ENCODE data around the gene DIS3L2.
"Not testable (repeated sequence)": the region's sequence is repeated elsewhere in the genome, so short reads cannot be mapped to it uniquely, and the experiment has no call there.

DIS3L2 gene

GRCh38 chr2:232332940-232333259 lies 371.4 kb downstream of the DIS3L2 start:
- H3K4me3 ChIP-seq (ENCODE audit: low read depth, low read length) = no peak overlapping the region
- no peak for TF ChIP-seq CTCF (IDR thresholded peaks at IDR 0.05; ENCODE audit: low read depth, low read length)

- peak; percentile 67 for TF ChIP-seq CTCF (IDR thresholded peaks at IDR 0.05; ENCODE audit: low read depth, low read length)
- H3K4me3 ChIP-seq (ENCODE audit: low read depth, low read length) = no peak overlapping the region
Observed at GRCh38 chr2:232333361-232334135, 372.0 kb downstream of the DIS3L2 start.

- H3K4me3 ChIP-seq (ENCODE audit: low read depth, low read length) = not testable (repeated sequence)
Observed at GRCh38 chr2:232334136-232334884, 372.8 kb downstream of the DIS3L2 start.

- not testable (repeated sequence) for H3K4me3 ChIP-seq (ENCODE audit: low read depth, low read length)
Observed at GRCh38 chr2:232334885-232335205, 373.3 kb downstream of the DIS3L2 start.

- TF ChIP-seq CTCF (IDR thresholded peaks at IDR 0.05; ENCODE audit: low read depth, low read length) = peak; percentile 41
Observed at GRCh38 chr2:232335206-232335858, 373.8 kb downstream of the DIS3L2 start.

GRCh38 chr2:232335859-232336215 lies 374.3 kb downstream of the DIS3L2 start:
- TF ChIP-seq CTCF (IDR thresholded peaks at IDR 0.05; ENCODE audit: low read depth, low read length) = no peak
- H3K4me3 ChIP-seq (ENCODE audit: low read depth, low read length) = no peak overlapping the region

More at GRCh38 chr2:232335206-232335858, 373.8 kb downstream of the DIS3L2 start:
- H3K4me3 ChIP-seq (ENCODE audit: low read depth, low read length) = not testable (repeated sequence)

- no peak overlapping the region for H3K4me3 ChIP-seq (ENCODE audit: low read depth, low read length)
- TF ChIP-seq CTCF (IDR thresholded peaks at IDR 0.05; ENCODE audit: low read depth, low read length) = no peak
Observed at GRCh38 chr2:232336241-232336736, 374.8 kb downstream of the DIS3L2 start.

Data from WI38 (cell line).